HT1080 (cell line): Measurements from ENCODE around the gene IRX4. TPM values are rescaled to one million over a fixed set of nuclear protein-coding genes. Genes with fewer than 3 reads are reported as not detected.
"Not testable (repeated sequence)": the region's sequence is repeated elsewhere in the genome, so short reads cannot be mapped to it uniquely, and the experiment has no call there.

Experiments
- DNase-seq: peaks from one replicate; pipeline ENCODE4 v3.0.0-alpha.2; 2015; ENCODE audit warnings: low read depth
- total RNA-seq: library from RNA; depleted of rRNA; stranded (reverse); fragments of >200 nt; shearing (Covaris generic); gene quantifications from 2 replicates; pipeline ENCODE4 v1.2.3, GENCODE V29; 2014

Gene IRX4
- total RNA-seq, 1 experiment from 2014 or later, result not detected

- no peak for DNase-seq
Observed at GRCh38 chr5:1860949-1861348, 21.8 kb downstream of the IRX4 start.

- DNase-seq, result no peak
Observed at GRCh38 chr5:1860021-1860610, 22.6 kb downstream of the IRX4 start.

- DNase-seq, result no peak
Observed at GRCh38 chr5:1859099-1859498, 23.6 kb downstream of the IRX4 start.

GRCh38 chr5:1858436-1858835 is 24.3 kb downstream of the IRX4 start:
- no peak for DNase-seq

- no peak for DNase-seq
Observed at GRCh38 chr5:1857256-1857600, 25.5 kb downstream of the IRX4 start.

GRCh38 chr5:1856596-1857255 is 26.0 kb downstream of the IRX4 start:
- no peak for DNase-seq

- DNase-seq, result no peak
Observed at GRCh38 chr5:1855596-1855995, 27.1 kb downstream of the IRX4 start.

- DNase-seq, result no peak
Observed at GRCh38 chr5:1855075-1855474, 27.6 kb downstream of the IRX4 start.

GRCh38 chr5:1853531-1853930 is 29.2 kb downstream of the IRX4 start:
- DNase-seq, result no peak

- no peak for DNase-seq
Observed at GRCh38 chr5:1852324-1852947, 30.3 kb downstream of the IRX4 start.

GRCh38 chr5:1851290-1851934 is 31.3 kb downstream of the IRX4 start:
- no peak for DNase-seq

GRCh38 chr5:1850324-1851154 is 32.2 kb downstream of the IRX4 start:
- no peak for DNase-seq

GRCh38 chr5:1847611-1848010 is 35.1 kb downstream of the IRX4 start:
- no peak for DNase-seq

GRCh38 chr5:1847056-1847455 is 35.7 kb downstream of the IRX4 start:
- DNase-seq, result no peak

- DNase-seq, result no peak
Observed at GRCh38 chr5:1846583-1846982, 36.1 kb downstream of the IRX4 start.

- DNase-seq, result no peak
Observed at GRCh38 chr5:1845696-1846095, 37.0 kb downstream of the IRX4 start.

- DNase-seq, result no peak
Observed at GRCh38 chr5:1844708-1845436, 37.9 kb downstream of the IRX4 start.

GRCh38 chr5:1843761-1844160 is 39.0 kb downstream of the IRX4 start:
- not testable (repeated sequence) for DNase-seq

GRCh38 chr5:1842004-1842819 is 40.5 kb downstream of the IRX4 start:
- DNase-seq, result no peak
